ENCODE results near the gene CD53. TPM values are rescaled to one million over a fixed set of nuclear protein-coding genes. Genes with fewer than 3 reads are reported as not detected.

Gene CD53
- total RNA-seq, 2 experiments from 2014 or later = 134 to 180 TPM

DNA sequence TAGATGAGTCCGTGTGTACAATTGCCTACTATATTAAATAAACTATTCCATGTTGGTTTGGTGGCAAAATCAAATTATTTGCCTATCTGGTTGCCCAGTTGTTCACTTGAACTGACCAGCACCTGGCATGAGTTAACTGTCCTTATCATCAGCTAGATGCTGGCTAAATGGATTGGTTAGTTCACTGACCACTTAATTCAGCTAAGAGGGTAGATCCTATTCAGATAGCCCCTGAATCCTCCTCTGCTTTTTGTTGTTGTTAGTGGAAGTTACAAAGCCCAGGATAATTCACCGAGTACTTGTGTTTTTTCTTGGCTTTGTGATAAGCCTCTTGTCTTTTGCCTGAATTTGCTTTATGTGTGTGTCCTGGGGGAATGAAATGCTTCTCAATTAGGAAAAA is 22.8 kb upstream of the CD53 start:
- intact Hi-C loops (cut with micrococcal nuclease; ENCODE audit: unreplicated experiment) = no loop called here
- Histone ChIP-seq H3K79me2 (ENCODE audit: insufficient read depth, low read depth, low read length) (no peaks in the 10 kb centered on the region), H4K20me1 (ENCODE audit: insufficient read depth, low read length) (no peaks in the 10 kb centered on the region), H3K4me1 (ENCODE audit: insufficient read depth, low read length, poor library complexity, severe bottlenecking) (no peaks in the 10 kb centered on the region), H3K36me3 (ENCODE audit: insufficient read depth, low read length) (no peaks in the 10 kb centered on the region), H3K27ac (ENCODE audit: low read depth, low read length, poor library complexity, severe bottlenecking) (no peak overlapping the region), H3K4me3 (ENCODE audit: low read depth, low read length, poor library complexity, severe bottlenecking) (no peak overlapping the region), H2AFZ (ENCODE audit: low read length) (no peak overlapping the region), H3K9me3 (ENCODE audit: low read length) (no peaks in the 10 kb centered on the region), H3K9me2 (ENCODE audit: insufficient read depth, low read length) (no peaks in the 10 kb centered on the region), H3K4me2 (ENCODE audit: low read length) (no peak overlapping the region)
- ChIA-PET POLR2A (interaction anchor here (1.5 kb wide), 1 partner anchor 50 kb away, joined by 6 read pairs; no protein-coding TSS in a partner anchor), CTCF (ENCODE audit: unreplicated experiment) (no interaction called here)
- DNase-seq (ENCODE audit: low spot score) = no peak
- BruUV-seq (replicated peaks) = no TSS peak
- TF ChIP-seq EZH2phosphoT487 (IDR thresholded peaks at IDR 0.05; ENCODE audit: borderline replicate concordance, low read depth, low read length) = no peak
- TF ChIP-seq, protein P1, sequence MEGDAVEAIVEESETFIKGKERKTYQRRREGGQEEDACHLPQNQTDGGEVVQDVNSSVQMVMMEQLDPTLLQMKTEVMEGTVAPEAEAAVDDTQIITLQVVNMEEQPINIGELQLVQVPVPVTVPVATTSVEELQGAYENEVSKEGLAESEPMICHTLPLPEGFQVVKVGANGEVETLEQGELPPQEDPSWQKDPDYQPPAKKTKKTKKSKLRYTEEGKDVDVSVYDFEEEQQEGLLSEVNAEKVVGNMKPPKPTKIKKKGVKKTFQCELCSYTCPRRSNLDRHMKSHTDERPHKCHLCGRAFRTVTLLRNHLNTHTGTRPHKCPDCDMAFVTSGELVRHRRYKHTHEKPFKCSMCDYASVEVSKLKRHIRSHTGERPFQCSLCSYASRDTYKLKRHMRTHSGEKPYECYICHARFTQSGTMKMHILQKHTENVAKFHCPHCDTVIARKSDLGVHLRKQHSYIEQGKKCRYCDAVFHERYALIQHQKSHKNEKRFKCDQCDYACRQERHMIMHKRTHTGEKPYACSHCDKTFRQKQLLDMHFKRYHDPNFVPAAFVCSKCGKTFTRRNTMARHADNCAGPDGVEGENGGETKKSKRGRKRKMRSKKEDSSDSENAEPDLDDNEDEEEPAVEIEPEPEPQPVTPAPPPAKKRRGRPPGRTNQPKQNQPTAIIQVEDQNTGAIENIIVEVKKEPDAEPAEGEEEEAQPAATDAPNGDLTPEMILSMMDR (conservative IDR thresholded peaks at IDR 0.05; ENCODE audit: low read length) = no peak

DNA sequence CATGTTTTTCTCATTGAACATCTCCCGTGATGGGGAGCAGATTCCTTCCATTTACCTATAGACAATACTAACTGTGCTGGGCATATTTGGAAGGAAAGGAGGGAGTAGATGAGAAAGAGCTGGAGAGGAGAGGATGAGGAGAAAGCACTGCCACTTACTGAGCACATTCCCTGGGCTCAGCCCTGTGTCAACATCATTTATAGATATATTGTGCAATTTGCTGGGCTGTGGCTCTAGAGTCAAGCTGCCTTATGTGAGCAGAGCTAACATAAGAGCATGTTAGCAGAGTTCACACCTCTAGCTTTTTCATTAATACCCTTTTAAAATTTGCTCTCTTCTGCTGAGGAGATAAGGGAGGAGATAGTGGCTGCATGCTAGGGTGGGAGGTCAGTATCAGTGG is 22.3 kb upstream of the CD53 start:
- H3K4me1 ChIP-seq (ENCODE audit: insufficient read depth, low read length, poor library complexity, severe bottlenecking) = no peaks in the 10 kb centered on the region
- H3K9me2 ChIP-seq (ENCODE audit: insufficient read depth, low read length) = no peaks in the 10 kb centered on the region
- no peak overlapping the region for H3K4me2 ChIP-seq (ENCODE audit: low read length)
- TF ChIP-seq, protein P1 (conservative IDR thresholded peaks at IDR 0.05; ENCODE audit: low read length) = no peak
- no peak for TF ChIP-seq EZH2phosphoT487 (IDR thresholded peaks at IDR 0.05; ENCODE audit: borderline replicate concordance, low read depth, low read length)
- H2AFZ ChIP-seq (ENCODE audit: low read length) = no peak overlapping the region
- H3K36me3 ChIP-seq (ENCODE audit: insufficient read depth, low read length) = no peaks in the 10 kb centered on the region
- H3K79me2 ChIP-seq (ENCODE audit: insufficient read depth, low read depth, low read length) = no peaks in the 10 kb centered on the region
- no peak for DNase-seq (ENCODE audit: low spot score)
- no TSS peak for BruUV-seq (replicated peaks)
- POLR2A ChIA-PET = interaction anchor here (1.5 kb wide), 1 partner anchor 51 kb away, joined by 6 read pairs; no protein-coding TSS in a partner anchor
- no peaks in the 10 kb centered on the region for H4K20me1 ChIP-seq (ENCODE audit: insufficient read depth, low read length)
- intact Hi-C loops (cut with micrococcal nuclease; ENCODE audit: unreplicated experiment) = no loop called here
- H3K9me3 ChIP-seq (ENCODE audit: low read length) = no peaks in the 10 kb centered on the region
- no peak overlapping the region for H3K4me3 ChIP-seq (ENCODE audit: low read depth, low read length, poor library complexity, severe bottlenecking)
- CTCF ChIA-PET (ENCODE audit: unreplicated experiment) = no interaction called here
- no peak overlapping the region for H3K27ac ChIP-seq (ENCODE audit: low read depth, low read length, poor library complexity, severe bottlenecking)

DNA sequence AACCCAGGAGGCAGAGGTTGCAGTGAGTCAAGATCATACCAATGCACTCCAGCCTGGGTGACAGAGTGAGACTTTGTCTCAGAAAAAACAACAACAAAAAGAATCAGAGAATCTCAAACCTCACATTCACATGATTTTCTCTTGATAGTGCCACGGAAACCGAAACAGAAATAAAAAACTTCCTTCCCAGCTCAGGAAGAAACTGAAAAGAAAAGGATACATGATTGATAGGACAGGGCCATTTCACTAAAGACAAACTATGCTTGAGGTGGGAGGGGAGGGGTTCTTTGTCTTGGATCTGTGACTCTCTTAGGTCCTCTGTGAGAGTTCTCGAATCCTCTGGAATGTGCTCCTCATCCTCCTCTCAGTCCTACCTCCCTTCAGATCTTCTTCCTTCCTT is 19.8 kb upstream of the CD53 start:
- H3K36me3 ChIP-seq (ENCODE audit: insufficient read depth, low read length) = no peaks in the 10 kb centered on the region
- ChIA-PET CTCF (ENCODE audit: unreplicated experiment) (no interaction called here), POLR2A (no interaction called here)
- H2AFZ ChIP-seq (ENCODE audit: low read length) = no peak overlapping the region
- no peaks in the 10 kb centered on the region for H3K9me3 ChIP-seq (ENCODE audit: low read length)
- DNase-seq (ENCODE audit: low spot score) = no peak
- H3K9me2 ChIP-seq (ENCODE audit: insufficient read depth, low read length) = no peaks in the 10 kb centered on the region
- no peak overlapping the region for H3K27ac ChIP-seq (ENCODE audit: low read depth, low read length, poor library complexity, severe bottlenecking)
- TF ChIP-seq, protein P1 (conservative IDR thresholded peaks at IDR 0.05; ENCODE audit: low read length) = no peak
- TF ChIP-seq EZH2phosphoT487 (IDR thresholded peaks at IDR 0.05; ENCODE audit: borderline replicate concordance, low read depth, low read length) = no peak
- no peaks in the 10 kb centered on the region for H3K4me1 ChIP-seq (ENCODE audit: insufficient read depth, low read length, poor library complexity, severe bottlenecking)
- intact Hi-C loops (cut with micrococcal nuclease; ENCODE audit: unreplicated experiment) = no loop called here
- no TSS peak for BruUV-seq (replicated peaks)
- no peaks in the 10 kb centered on the region for H3K79me2 ChIP-seq (ENCODE audit: insufficient read depth, low read depth, low read length)
- H3K4me2 ChIP-seq (ENCODE audit: low read length) = no peak overlapping the region
- no peaks in the 10 kb centered on the region for H4K20me1 ChIP-seq (ENCODE audit: insufficient read depth, low read length)
- H3K4me3 ChIP-seq (ENCODE audit: low read depth, low read length, poor library complexity, severe bottlenecking) = no peak overlapping the region
